ENCODE results near the gene CCNG2.
A peak's percentile ranks its signal among the peaks of the same experiment; 100 is the strongest.

CCNG2 gene

GRCh38 chr4:77122656-77123055 lies 34.4 kb upstream of the CCNG2 start:
- TF ChIP-seq, protein P1, sequence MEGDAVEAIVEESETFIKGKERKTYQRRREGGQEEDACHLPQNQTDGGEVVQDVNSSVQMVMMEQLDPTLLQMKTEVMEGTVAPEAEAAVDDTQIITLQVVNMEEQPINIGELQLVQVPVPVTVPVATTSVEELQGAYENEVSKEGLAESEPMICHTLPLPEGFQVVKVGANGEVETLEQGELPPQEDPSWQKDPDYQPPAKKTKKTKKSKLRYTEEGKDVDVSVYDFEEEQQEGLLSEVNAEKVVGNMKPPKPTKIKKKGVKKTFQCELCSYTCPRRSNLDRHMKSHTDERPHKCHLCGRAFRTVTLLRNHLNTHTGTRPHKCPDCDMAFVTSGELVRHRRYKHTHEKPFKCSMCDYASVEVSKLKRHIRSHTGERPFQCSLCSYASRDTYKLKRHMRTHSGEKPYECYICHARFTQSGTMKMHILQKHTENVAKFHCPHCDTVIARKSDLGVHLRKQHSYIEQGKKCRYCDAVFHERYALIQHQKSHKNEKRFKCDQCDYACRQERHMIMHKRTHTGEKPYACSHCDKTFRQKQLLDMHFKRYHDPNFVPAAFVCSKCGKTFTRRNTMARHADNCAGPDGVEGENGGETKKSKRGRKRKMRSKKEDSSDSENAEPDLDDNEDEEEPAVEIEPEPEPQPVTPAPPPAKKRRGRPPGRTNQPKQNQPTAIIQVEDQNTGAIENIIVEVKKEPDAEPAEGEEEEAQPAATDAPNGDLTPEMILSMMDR (IDR thresholded peaks at IDR 0.05; ENCODE audit: insufficient read depth, low read depth, low read length, missing control alignments): no peak
- H3K4me3 ChIP-seq (ENCODE audit: low read depth, low read length): no peak overlapping the region
- DNase-seq (ENCODE audit: low read depth): no peak

- TF ChIP-seq, protein P1 (IDR thresholded peaks at IDR 0.05; ENCODE audit: insufficient read depth, low read depth, low read length, missing control alignments): no peak
- no peak for DNase-seq (ENCODE audit: low read depth)
- no peak overlapping the region for H3K4me3 ChIP-seq (ENCODE audit: low read depth, low read length)
Observed at GRCh38 chr4:77123411-77123810, 33.6 kb upstream of the CCNG2 start.

DNA sequence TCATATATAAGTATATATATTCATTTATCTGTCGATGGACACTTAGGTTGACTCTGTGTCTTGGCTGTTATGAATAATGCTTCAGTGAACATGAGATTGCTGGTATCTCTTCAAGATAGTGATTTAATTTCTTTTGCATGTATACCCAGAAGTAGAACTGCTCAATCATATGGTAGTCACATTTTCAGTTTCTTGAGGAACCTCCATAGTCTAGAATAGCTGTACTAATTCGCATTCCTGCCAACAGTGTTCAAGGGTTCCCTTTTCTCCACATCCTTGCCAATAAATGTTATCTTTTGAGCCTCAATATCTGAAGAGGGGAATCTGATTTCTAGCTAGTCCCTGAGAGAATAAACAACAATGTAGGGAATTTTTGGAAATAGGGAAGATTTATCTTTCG lies 32.4 kb upstream of the CCNG2 start:
- no peak overlapping the region for H3K4me3 ChIP-seq (ENCODE audit: low read depth, low read length)
- TF ChIP-seq, protein P1 (IDR thresholded peaks at IDR 0.05; ENCODE audit: insufficient read depth, low read depth, low read length, missing control alignments): no peak
- no peak for DNase-seq (ENCODE audit: low read depth)

GRCh38 chr4:77125961-77126360 lies 31.0 kb upstream of the CCNG2 start:
- DNase-seq (ENCODE audit: low read depth): no peak
- TF ChIP-seq, protein P1 (IDR thresholded peaks at IDR 0.05; ENCODE audit: insufficient read depth, low read depth, low read length, missing control alignments): no peak
- H3K4me3 ChIP-seq (ENCODE audit: low read depth, low read length): no peak overlapping the region

DNA sequence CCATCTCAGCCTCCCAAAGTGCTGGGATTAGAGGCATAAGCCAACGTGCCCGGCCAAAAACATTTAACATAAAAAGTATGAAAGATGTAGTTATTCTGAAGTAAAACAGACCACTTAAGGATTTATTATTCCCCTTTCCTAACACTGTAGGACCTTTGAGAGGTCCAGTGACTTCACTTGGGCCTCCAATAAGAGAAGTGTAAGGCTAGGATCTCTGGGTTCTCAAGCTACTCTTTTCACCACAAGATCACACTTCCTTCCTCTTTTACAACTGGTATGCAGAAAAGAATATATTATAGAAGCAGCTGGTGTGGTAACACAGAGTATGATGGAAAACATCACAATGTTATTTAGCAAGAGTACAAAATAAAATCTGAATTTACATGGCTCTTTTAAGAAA lies 30.2 kb upstream of the CCNG2 start:
- DNase-seq (ENCODE audit: low read depth): peak; percentile 37
- no peak overlapping the region for H3K4me3 ChIP-seq (ENCODE audit: low read depth, low read length)
- TF ChIP-seq, protein P1 (IDR thresholded peaks at IDR 0.05; ENCODE audit: insufficient read depth, low read depth, low read length, missing control alignments): no peak

GRCh38 chr4:77127215-77127614 lies 29.8 kb upstream of the CCNG2 start:
- DNase-seq (ENCODE audit: low read depth): no peak
- H3K4me3 ChIP-seq (ENCODE audit: low read depth, low read length): no peak overlapping the region
- TF ChIP-seq, protein P1 (IDR thresholded peaks at IDR 0.05; ENCODE audit: insufficient read depth, low read depth, low read length, missing control alignments): no peak

DNA sequence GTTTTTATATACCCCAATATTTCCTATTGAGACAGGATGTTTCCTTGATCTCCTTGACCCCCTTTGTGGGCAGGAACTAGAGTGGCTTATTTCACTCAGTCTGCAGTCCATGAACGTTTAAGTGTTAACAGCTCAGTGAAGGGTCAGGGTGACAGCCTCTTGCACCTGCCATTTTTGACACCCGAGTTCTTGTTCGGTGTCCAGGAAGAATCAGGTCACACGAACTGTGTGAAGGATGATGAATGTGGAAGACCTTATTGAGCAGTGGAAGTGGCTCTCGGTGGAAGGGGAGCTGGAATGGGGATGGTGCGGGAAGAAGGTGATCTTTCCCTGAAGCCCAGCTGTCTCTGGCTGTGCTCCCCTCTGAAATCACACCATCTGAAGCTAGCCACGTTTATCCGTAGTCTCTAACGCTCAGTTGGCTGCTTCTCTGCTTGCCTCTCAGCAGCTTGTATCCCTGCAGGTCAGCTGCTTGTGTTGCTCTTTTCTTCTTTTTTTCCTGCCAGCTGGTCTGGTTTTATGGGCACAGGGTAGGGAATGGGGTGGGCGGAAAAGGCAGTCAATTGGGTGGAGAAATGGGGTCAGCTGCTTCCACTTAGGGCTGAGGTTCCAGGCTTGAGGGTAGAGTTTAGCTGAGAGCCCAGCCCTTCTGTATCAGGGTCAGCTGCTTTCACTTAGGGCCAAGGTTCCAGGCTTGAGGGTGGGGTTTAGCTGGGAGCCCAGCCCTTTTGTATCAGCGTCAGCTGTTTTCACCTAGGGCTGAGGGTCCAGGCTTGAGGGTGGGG lies 29.0 kb upstream of the CCNG2 start:
- DNase-seq (ENCODE audit: low read depth): no peak

More for the DNA sequence above, 29.0 kb upstream of the CCNG2 start:
- no peak overlapping the region for H3K4me3 ChIP-seq (ENCODE audit: low read depth, low read length)
- TF ChIP-seq, protein P1 (IDR thresholded peaks at IDR 0.05; ENCODE audit: insufficient read depth, low read depth, low read length, missing control alignments): no peak

All from GM12865 (cell line).